ENCODE results near the gene METTL21C.

METTL21C gene

GRCh38 chr13:102697929-102698648 lies 3.2 kb upstream of the METTL21C start:
- no peak for DNase-seq (ENCODE audit: low spot score)

GRCh38 chr13:102697264-102697663 lies 2.4 kb upstream of the METTL21C start:
- no peak for DNase-seq (ENCODE audit: low spot score)

DNA sequence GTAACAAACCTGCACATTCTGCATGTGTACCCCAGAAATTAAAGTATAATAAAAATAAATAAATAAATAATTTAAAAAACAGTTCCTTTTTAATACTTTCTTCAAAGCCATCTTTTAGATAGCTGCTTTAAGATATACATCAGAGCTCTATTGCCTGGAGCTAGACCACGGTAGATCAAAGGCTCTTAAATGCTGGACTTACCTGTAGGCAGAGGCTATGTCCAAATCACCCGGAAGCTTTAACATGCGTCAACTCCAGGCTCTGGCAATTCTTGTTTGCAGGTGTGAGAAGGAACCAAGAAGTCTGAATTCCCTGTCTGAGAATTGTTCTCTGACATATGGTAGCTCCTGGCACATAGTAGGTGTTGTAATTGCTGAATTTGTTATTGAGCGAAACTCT lies 1.6 kb upstream of the METTL21C start:
- DNase-seq (ENCODE audit: low spot score), result no peak

GRCh38 chr13:102693776-102694175 lies 1.1 kb downstream of the METTL21C start:
- no peak for DNase-seq (ENCODE audit: low spot score)

- no peak for DNase-seq (ENCODE audit: low spot score)
These were observed 1.6 kb downstream of the METTL21C start for GRCh38 chr13:102693250-102693649.

GRCh38 chr13:102692491-102692826 lies 2.4 kb downstream of the METTL21C start:
- no peak for DNase-seq (ENCODE audit: low spot score)

DNA sequence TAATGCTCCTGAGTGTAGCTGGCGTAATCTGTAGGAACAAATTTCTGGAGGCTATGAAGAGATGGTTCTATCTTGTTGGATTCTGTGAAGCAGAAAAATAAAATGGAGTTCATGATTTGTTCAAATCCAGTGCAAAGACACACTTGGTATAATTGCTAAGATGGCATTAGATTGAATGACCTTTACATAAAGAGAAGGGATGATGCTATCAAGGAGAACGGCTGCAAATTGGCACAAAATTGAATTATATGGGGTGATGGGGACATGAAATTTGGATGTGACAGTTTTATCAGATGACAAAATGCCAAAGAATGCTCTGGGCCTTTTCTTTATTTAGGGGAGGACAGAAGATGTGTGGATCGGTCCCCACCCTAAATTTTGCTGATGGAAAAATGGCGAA lies 4.0 kb downstream of the METTL21C start:
- DNase-seq (ENCODE audit: low spot score), result no peak

DNA sequence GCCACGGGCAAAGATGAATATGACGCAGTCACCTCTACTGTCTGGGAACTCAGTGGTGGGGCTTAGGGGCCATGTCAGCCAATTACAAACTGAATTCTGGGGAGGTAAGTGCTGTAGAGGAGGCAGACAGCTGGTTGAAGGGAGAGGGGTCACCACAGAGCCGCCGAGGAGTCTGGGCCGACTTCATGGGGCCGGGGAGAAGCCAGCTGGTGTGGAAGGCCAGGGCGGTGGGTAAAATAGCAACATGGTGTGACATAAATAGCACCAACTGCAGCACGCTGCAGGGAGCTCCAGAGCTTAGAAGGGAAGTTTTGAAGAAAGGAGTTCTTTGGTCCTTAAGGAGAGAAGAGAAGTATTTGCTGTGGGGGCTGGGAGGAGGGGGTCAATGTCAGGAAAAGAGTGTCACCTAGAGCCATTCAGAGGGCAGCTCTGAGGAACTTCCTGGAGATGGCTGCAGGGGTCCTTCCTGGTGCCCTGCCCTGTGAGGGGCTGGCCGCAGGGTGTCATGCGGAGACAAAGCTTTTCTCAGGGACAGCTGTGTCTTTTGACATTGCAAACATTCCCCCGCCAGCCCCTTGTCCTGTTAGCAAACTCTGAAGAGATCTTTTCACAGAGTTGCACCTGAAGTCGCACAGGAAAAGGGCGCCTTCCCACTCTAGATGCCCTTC lies 6.4 kb downstream of the METTL21C start:
- no peak for DNase-seq (ENCODE audit: low spot score)

DNA sequence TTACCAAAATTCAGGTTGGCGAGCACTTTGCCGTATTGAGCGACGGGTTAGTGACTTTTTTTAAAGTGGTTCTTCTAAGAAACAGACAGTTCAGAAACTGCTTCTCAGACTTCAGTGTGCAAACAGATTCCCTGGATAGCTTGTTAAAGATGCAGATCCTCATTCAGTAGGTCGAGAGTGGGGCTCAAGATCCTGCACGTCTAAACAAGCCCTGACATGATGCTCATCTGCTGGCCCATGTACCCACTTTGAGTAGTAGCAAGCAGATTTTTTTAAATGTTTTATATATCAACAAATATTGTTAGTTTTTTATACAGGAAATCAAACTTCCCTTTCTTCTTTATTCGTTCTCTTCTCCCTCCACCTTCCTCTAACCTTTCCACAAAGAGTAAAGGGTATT lies 7.3 kb downstream of the METTL21C start:
- DNase-seq (ENCODE audit: low spot score), result no peak

GRCh38 chr13:102686024-102686423 lies 8.8 kb downstream of the METTL21C start:
- no peak for DNase-seq (ENCODE audit: low spot score)

DNA sequence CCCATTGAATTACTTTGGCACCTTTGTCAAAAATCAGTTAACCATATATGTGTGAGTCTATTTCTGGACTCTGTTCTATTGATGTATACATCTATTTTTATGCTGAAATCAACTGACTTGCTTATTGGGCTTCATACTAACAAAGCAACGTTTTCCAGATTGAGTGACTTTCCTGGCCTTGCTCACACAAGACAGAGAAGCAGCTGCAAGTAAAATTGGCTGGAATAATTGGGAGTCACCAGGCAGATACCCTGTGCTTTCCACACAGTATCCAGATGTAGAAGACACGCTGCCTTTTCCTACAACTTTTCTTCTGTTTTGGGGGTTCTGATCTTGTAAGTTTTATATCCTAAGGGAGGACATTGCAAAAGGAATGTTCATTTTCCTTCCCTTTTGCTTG lies 11.2 kb downstream of the METTL21C start:
- DNase-seq (ENCODE audit: low spot score), result no peak

- no peak for DNase-seq (ENCODE audit: low spot score)
These were observed 12.1 kb downstream of the METTL21C start for GRCh38 chr13:102682727-102683126.

DNA sequence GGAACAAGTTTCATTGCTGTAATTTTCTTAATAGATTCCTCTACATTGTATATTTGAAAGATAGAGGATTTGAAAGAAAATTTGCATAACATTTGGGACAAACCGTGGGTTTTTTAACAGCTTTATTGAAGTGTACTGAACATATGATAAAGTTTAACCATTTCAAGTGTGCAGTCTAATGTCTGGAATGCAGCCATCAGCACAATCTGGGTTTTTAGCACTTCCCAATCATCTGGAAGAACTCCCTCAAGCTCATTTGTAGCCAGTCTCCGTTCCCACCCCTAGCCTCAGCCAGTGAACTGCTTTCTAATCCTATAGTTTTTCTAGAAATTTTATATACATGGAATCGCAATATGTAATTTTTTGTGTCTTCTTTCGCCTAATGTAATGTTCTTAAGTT lies 12.6 kb downstream of the METTL21C start:
- no peak for DNase-seq (ENCODE audit: low spot score)

DNA sequence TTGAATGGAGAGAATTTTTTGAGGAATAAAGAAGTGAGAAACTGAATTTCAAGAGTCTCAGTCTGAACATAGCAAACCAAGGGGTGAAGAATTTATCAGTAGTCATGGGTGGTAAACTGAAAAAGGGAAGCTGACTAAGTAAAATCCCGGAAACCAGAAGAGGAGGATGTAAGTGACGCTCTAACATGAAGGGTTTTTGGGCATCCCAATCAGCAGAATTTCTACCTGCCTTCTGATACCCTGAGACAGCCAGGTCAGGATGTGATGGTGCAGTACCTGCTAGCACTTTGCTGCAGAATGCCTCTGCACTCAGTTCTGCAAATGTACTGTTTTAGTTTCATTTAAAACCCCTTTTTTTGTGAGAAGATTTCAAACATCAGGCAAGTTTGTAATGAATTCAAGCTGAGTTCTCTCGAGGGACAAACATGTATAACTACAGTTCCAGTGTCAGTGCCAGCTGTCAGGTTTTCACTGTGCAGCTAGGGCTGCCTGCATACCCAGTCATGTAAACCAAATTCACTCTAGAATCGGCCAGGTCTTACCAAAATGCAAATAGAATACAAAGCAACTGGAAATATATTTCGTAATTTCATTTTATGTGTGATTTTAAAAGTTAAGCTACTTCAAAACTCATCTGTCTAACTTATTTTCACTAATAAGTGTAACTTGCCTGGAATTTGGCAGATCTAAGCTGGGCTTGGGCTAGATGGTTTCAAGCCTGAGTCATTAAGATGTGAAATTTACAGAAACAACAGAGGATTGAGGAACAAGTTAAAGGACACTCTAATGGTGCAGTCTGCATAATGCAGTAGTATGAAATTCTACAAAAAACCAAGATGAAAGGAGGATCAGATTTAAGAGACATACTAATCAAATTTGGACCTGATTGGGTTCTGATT lies 13.8 kb downstream of the METTL21C start:
- peak; percentile 21 for DNase-seq (ENCODE audit: low spot score)

GRCh38 chr13:102680133-102680717 lies 14.6 kb downstream of the METTL21C start:
- no peak for DNase-seq (ENCODE audit: low spot score)

GRCh38 chr13:102679449-102680132 lies 15.3 kb downstream of the METTL21C start:
- DNase-seq (ENCODE audit: low spot score), result no peak

- no peak for DNase-seq (ENCODE audit: low spot score)
These were observed 16.3 kb downstream of the METTL21C start for GRCh38 chr13:102678339-102679107.

DNA sequence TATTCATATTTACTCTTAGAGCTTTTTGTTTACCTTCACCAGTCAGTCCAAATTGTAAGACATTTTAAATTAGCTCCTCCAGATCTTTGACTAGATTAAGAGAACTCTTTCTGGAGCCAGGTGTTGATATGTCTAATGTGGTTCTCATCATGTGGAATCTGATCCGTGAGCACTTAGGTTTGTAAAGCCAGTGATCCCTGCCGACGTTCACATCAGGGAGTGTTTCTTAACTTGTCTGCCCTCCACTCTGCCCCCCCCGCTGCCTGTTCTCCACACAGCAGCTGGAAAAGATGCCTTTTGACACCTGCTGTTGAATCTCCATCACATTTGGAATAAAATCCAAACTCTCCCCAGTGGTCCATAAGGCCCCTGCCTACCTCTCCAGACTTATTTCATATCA lies 17.7 kb downstream of the METTL21C start:
- no peak for DNase-seq (ENCODE audit: low spot score)

DNA sequence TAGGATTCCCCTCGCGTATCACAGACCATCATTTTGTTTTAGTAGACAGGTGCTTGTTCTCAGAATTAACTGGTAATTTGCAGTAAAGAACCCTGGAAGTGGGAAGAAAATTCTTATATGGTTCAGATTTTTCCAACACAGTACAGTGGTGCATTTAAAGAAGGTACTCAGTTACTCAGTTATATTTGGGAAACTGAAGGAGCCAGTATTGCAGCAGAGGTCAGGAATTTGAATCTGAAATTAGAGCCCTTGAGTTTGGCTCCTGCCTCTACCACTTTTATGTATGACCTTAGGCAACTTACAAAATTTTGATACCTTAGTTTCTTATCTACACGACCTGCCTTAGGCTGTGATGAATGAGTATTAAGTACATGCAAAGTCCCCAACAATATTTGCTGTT lies 19.7 kb downstream of the METTL21C start:
- no peak for DNase-seq (ENCODE audit: low spot score)

- no peak for DNase-seq (ENCODE audit: low spot score)
These were observed 24.7 kb downstream of the METTL21C start for GRCh38 chr13:102670130-102670529.

GRCh38 chr13:102667911-102668310 lies 26.9 kb downstream of the METTL21C start:
- no peak for DNase-seq (ENCODE audit: low spot score)

Data from CD4-positive, alpha-beta T cell treated with Interleukin-6 at 100 ng/mL for 8 hours (primary cell).